HG03565 (cell line): ENCODE measurements around the gene OPA1.
A peak's percentile ranks its signal among the peaks of the same experiment; 100 is the strongest.
"Not testable (repeated sequence)": the region's sequence is repeated elsewhere in the genome, so short reads cannot be mapped to it uniquely, and the experiment has no call there.

ENCODE experiments used
- ATAC-seq: cut with Tn5 transposase; IDR thresholded peaks from one replicate; pipeline ENCODE4 v1.9.1; 2021; ENCODE audit warnings: mild to moderate bottlenecking, moderate library complexity; ENCODE audit not compliant: unreplicated experiment

OPA1 gene

GRCh38 chr3:193589616-193590015, 3.4 kb upstream of the OPA1 start:
- ATAC-seq: no peak

GRCh38 chr3:193590088-193590856, 2.7 kb upstream of the OPA1 start:
- ATAC-seq: no peak

GRCh38 chr3:193593668-193594030, 641 bp downstream of the OPA1 start:
- no peak for ATAC-seq

- no peak for ATAC-seq
These were observed 2.1 kb downstream of the OPA1 start for GRCh38 chr3:193594946-193595689.

GRCh38 chr3:193595939-193596487, 3.0 kb downstream of the OPA1 start:
- no peak for ATAC-seq

GRCh38 chr3:193598202-193598601, 5.2 kb downstream of the OPA1 start:
- no peak for ATAC-seq

- ATAC-seq: no peak
These were observed 6.4 kb downstream of the OPA1 start for GRCh38 chr3:193599393-193599792.

GRCh38 chr3:193605876-193606275, 12.9 kb downstream of the OPA1 start:
- no peak for ATAC-seq

- ATAC-seq: not testable (repeated sequence)
These were observed 13.9 kb downstream of the OPA1 start for GRCh38 chr3:193606892-193607291.

GRCh38 chr3:193610516-193610915, 17.5 kb downstream of the OPA1 start:
- ATAC-seq: not testable (repeated sequence)

GRCh38 chr3:193614430-193614829, 21.4 kb downstream of the OPA1 start:
- no peak for ATAC-seq

GRCh38 chr3:193617628-193618027, 24.6 kb downstream of the OPA1 start:
- ATAC-seq: no peak

- ATAC-seq: peak; percentile 39
These were observed 27.0 kb downstream of the OPA1 start for GRCh38 chr3:193620057-193620456.

GRCh38 chr3:193620650-193621049, 27.6 kb downstream of the OPA1 start:
- ATAC-seq: peak; percentile 88

- ATAC-seq: no peak
These were observed 28.1 kb downstream of the OPA1 start for GRCh38 chr3:193621127-193621526.

- ATAC-seq: no peak
These were observed 37.0 kb downstream of the OPA1 start for GRCh38 chr3:193630005-193630404.

GRCh38 chr3:193637831-193638230, 44.8 kb downstream of the OPA1 start:
- no peak for ATAC-seq

GRCh38 chr3:193638833-193639232, 45.8 kb downstream of the OPA1 start:
- no peak for ATAC-seq

GRCh38 chr3:193640165-193640715, 47.2 kb downstream of the OPA1 start:
- no peak for ATAC-seq

- no peak for ATAC-seq
These were observed 47.9 kb downstream of the OPA1 start for GRCh38 chr3:193640728-193641439.

- no peak for ATAC-seq
These were observed 48.4 kb downstream of the OPA1 start for GRCh38 chr3:193641440-193641775.
